ENCODE measurements around the gene CMTM5.

DNA sequence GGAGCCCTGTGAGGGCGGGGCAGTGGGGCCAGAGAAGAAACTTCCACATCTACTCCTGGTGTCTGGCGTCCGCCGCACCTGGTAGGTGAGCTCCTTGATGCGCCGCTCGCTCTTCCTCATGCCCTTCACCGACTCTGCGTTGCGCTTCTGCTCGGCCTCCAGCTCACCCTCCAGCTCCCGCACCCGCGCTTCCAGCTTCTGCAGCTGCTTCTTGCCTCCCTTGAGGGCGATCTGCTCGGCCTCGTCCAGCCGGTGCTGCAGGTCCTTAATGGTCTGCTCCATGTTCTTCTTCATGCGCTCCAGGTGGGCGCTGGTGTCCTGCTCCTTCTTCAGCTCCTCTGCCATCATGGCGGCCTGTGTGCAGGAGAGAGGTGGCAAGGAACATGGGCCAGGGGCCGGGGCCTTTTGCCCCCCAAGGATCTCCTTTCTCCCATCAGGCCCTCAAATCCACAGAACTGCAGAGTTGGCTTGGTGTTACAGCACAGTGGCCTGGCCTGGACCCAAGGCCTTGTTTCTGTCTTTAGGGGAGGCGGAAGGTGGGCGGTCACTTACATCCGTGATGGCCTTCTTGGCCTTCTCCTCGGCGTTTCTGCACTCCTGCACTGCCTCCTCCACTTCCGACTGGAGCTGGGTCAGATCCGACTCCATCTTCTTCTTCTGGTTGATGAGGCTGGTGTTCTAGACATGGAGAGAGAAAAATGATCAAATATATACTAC lies 7.7 kb downstream of the CMTM5 start:
- TF ChIP-seq, protein P1, sequence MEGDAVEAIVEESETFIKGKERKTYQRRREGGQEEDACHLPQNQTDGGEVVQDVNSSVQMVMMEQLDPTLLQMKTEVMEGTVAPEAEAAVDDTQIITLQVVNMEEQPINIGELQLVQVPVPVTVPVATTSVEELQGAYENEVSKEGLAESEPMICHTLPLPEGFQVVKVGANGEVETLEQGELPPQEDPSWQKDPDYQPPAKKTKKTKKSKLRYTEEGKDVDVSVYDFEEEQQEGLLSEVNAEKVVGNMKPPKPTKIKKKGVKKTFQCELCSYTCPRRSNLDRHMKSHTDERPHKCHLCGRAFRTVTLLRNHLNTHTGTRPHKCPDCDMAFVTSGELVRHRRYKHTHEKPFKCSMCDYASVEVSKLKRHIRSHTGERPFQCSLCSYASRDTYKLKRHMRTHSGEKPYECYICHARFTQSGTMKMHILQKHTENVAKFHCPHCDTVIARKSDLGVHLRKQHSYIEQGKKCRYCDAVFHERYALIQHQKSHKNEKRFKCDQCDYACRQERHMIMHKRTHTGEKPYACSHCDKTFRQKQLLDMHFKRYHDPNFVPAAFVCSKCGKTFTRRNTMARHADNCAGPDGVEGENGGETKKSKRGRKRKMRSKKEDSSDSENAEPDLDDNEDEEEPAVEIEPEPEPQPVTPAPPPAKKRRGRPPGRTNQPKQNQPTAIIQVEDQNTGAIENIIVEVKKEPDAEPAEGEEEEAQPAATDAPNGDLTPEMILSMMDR (conservative IDR thresholded peaks at IDR 0.05; ENCODE audit: low read length), result no peak
- no peak for TF ChIP-seq EZH2phosphoT487 (IDR thresholded peaks at IDR 0.05; ENCODE audit: borderline replicate concordance)

Data from Loucy (cell line).